Progenitor cell of endocrine pancreas (in vitro differentiated cells): ENCODE data around the gene DIP2C. TPM values are rescaled to one million over a fixed set of nuclear protein-coding genes. Genes with fewer than 3 reads are reported as not detected.

Experiments
- DNase-seq: peaks from one replicate; pipeline ENCODE4 v3.0.0; 2021; ENCODE audit warnings: low spot score; ENCODE audit not compliant: unreplicated experiment
- H3K27ac Mint-ChIP-seq: 2 replicates; pipeline ENCODE4 v1.8.0; 2021; ENCODE audit warnings: mild to moderate bottlenecking, moderate library complexity, mixed read lengths
- H3K27me3 Mint-ChIP-seq: 2 replicates; pipeline ENCODE4 v1.8.0; 2021; ENCODE audit warnings: mixed read lengths
- H3K36me3 Mint-ChIP-seq: 2 replicates; pipeline ENCODE4 v1.8.0; 2022; ENCODE audit warnings: mixed read lengths; ENCODE audit not compliant: insufficient read depth
- H3K4me1 Mint-ChIP-seq: 2 replicates; pipeline ENCODE4 v1.8.0; 2021; ENCODE audit warnings: low read depth, mixed read lengths
- H3K4me3 Mint-ChIP-seq: 2 replicates; pipeline ENCODE4 v1.8.0; 2021; ENCODE audit warnings: low read depth, mild to moderate bottlenecking, moderate library complexity, mixed read lengths
- H3K9me3 Mint-ChIP-seq: 2 replicates; pipeline ENCODE4 v1.8.0; 2021; ENCODE audit warnings: low read depth, mixed read lengths
- CTCF ChIP-seq: fragments of 200-600 bp; sonication (generic); IDR thresholded peaks from one replicate; pipeline ENCODE4 v1.5.0; 2021; ENCODE audit warnings: antibody characterized with exemption, mild to moderate bottlenecking; ENCODE audit not compliant: unreplicated experiment
- total RNA-seq: library from RNA; stranded (reverse); gene quantifications from 2 replicates; pipeline ENCODE4 v1.2.1, GENCODE V29; 2021

Gene DIP2C
- total RNA-seq, 1 donor from 2014 or later: 27.2 TPM

- no peak for TF ChIP-seq CTCF
- Mint-ChIP-seq H3K27ac (no peak overlapping the region), H3K27me3 (no peaks in the 10 kb centered on the region), H3K36me3 (peaks cover 24% of the 10 kb centered on the region), H3K4me1 (no peaks in the 10 kb centered on the region), H3K9me3 (no peaks in the 10 kb centered on the region), H3K4me3 (no peak overlapping the region)
- DNase-seq: no peak
These were observed 441.2 kb downstream of the DIP2C start for GRCh38 chr10:248307-248706.

- Mint-ChIP-seq H3K36me3 (peaks cover 23% of the 10 kb centered on the region), H3K4me3 (no peak overlapping the region), H3K9me3 (no peaks in the 10 kb centered on the region), H3K27ac (no peak overlapping the region), H3K27me3 (no peaks in the 10 kb centered on the region), H3K4me1 (no peaks in the 10 kb centered on the region)
- no peak for DNase-seq
- no peak for TF ChIP-seq CTCF
These were observed 442.0 kb downstream of the DIP2C start for GRCh38 chr10:247480-247879.

- H3K27ac Mint-ChIP-seq: no peak overlapping the region
- H3K4me3 Mint-ChIP-seq: no peak overlapping the region
- no peaks in the 10 kb centered on the region for H3K4me1 Mint-ChIP-seq
- DNase-seq: no peak
- TF ChIP-seq CTCF: no peak
- H3K9me3 Mint-ChIP-seq: no peaks in the 10 kb centered on the region
- no peaks in the 10 kb centered on the region for H3K27me3 Mint-ChIP-seq
- peaks cover 25% of the 10 kb centered on the region for H3K36me3 Mint-ChIP-seq
These were observed 443.0 kb downstream of the DIP2C start for GRCh38 chr10:246431-246830.

GRCh38 chr10:244227-244626 is 445.2 kb downstream of the DIP2C start:
- Mint-ChIP-seq H3K36me3 (peaks cover 18% of the 10 kb centered on the region), H3K4me1 (no peaks in the 10 kb centered on the region), H3K27ac (no peak overlapping the region), H3K4me3 (no peak overlapping the region), H3K9me3 (no peaks in the 10 kb centered on the region), H3K27me3 (no peaks in the 10 kb centered on the region)
- DNase-seq: no peak
- no peak for TF ChIP-seq CTCF

- H3K36me3 Mint-ChIP-seq: peaks cover 11% of the 10 kb centered on the region
- H3K4me1 Mint-ChIP-seq: no peaks in the 10 kb centered on the region
- H3K4me3 Mint-ChIP-seq: no peak overlapping the region
- H3K27ac Mint-ChIP-seq: no peak overlapping the region
- no peaks in the 10 kb centered on the region for H3K27me3 Mint-ChIP-seq
- no peaks in the 10 kb centered on the region for H3K9me3 Mint-ChIP-seq
- DNase-seq: no peak
- TF ChIP-seq CTCF: no peak
These were observed 447.4 kb downstream of the DIP2C start for GRCh38 chr10:241966-242643.
